ENCODE results near the gene MS4A7. TPM values are rescaled to one million over a fixed set of nuclear protein-coding genes. Genes with fewer than 3 reads are reported as not detected.

The MS4A7 gene
- polyA plus RNA-seq, 3 donors: 2.0 to 22.1 (median 18.8) TPM

DNA sequence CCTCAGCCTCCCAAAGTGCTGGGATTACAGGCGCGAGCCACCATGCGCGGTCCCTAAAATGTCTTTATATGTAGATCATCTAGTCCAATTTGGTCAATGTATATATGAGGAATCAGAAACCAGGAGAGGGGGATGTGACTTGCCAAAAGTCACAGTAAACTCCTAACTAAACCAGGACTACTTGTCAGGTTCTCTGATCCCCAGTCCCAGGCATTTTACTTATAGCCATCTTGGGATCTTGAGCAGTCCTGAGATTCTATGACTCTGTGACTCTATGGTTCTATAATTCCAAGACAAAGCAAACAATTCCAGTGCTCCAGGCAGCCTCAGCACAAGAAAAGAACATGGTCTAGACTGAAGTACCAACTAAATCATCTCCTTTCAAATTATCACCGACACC, 50.9 kb downstream of the MS4A7 start, which contains the start of gene MS4A5:
Gene MS4A5 (plus strand): TSS at position 301 of the 400 bp plus-strand sequence. CDS start 103 bp downstream, outside the sequence.
- 95 to 99% (median 96%) methylated on average over 5 of the region's 5 CpGs for WGBS, 3 donors
- no peak within 1 kb of the TSS for H3K27ac ChIP-seq (ENCODE audit: low read depth, low read length)

DNA sequence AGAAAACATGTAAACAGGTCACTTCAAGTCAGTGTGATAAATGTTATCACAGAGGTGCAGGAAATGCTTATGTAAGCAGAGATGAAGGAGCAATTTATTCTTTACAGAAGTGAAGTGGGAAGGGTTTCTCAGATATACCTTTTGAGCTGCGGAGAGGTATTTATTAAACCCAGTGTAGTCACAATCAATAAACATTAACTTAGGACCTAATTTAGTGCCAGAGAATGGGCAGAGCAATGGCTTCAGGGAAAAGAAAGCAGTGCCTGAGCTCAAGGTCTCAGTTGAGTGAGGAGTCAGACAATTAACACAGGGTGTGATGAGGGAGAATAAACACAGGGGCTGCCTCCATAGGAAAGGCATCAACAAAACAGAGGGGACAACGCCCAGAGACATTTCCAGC, 52.9 kb downstream of the MS4A7 start:
- 38 to 82% (median 79%) methylated on average over 2 of the region's 2 CpGs for WGBS, 3 donors
- no peak overlapping the region for H3K27ac ChIP-seq (ENCODE audit: low read depth, low read length)

DNA sequence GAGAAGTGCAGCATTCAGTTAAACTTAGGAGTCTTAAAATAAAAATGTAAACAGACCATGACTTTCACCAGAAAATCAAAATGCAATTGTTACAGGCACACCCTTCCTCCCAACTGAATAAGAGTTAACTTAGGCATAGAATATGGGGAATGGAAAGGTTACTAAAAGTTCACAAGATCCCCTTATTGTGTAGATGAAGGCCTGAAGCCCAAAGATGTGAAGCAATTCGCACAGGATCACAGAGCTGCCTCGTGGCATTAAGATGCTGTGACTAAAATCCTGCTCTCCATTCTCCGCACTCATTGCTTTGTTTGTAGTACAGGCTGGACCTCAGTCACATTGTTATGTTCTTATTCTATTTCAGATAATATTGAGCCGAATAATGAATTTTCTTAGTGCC, 55.1 kb downstream of the MS4A7 start:
- 76 to 81% (median 77%) methylated on average over 4 of the region's 4 CpGs for WGBS, 3 donors
- H3K27ac ChIP-seq (ENCODE audit: low read depth, low read length): no peak overlapping the region

Other genes with a start within 250 kb of the MS4A7 start
- gene MS4A6A, start 195.4 kb upstream of the MS4A7 start, polyA plus RNA-seq: 10 to 100 TPM; 13.2 to 84.0 (median 76.3) TPM
- under 1 TPM; 0.08 to 0.56 (median 0.22) TPM for gene MS4A4E, start 135.4 kb upstream of the MS4A7 start, polyA plus RNA-seq
- 10 to 100 TPM in 2 of 3 donors, 1 to 10 TPM in 1; 6.6 to 38.2 (median 37.0) TPM for gene MS4A4A, start 97.9 kb upstream of the MS4A7 start, polyA plus RNA-seq
- gene MS4A6E, start 51.3 kb upstream of the MS4A7 start, polyA plus RNA-seq: under 1 TPM in 2 of 3 donors, not detected in 1; 0.16 to 0.36 TPM
- gene MS4A14, start 17.9 kb downstream of the MS4A7 start, polyA plus RNA-seq: under 1 TPM in 2 of 3 donors, not detected in 1; 0.05 to 0.52 TPM
- not detected for gene MS4A5, start 51.0 kb downstream of the MS4A7 start, polyA plus RNA-seq
- gene MS4A1, start 77.3 kb downstream of the MS4A7 start, polyA plus RNA-seq: 1 to 10 TPM in 2 of 3 donors, under 1 TPM in 1; 0.11 to 2.0 (median 1.3) TPM
- under 1 TPM in 1 of 3 donors, not detected in 2; 0.15 TPM for gene MS4A12, start 114.2 kb downstream of the MS4A7 start, polyA plus RNA-seq
- not detected for gene MS4A13, start 136.9 kb downstream of the MS4A7 start, polyA plus RNA-seq

Data from adipose tissue (tissue), 3 donors.